ENCODE results near the gene CBX5.
A peak's percentile ranks its signal among the peaks of the same experiment; 100 is the strongest.

Gene CBX5

DNA sequence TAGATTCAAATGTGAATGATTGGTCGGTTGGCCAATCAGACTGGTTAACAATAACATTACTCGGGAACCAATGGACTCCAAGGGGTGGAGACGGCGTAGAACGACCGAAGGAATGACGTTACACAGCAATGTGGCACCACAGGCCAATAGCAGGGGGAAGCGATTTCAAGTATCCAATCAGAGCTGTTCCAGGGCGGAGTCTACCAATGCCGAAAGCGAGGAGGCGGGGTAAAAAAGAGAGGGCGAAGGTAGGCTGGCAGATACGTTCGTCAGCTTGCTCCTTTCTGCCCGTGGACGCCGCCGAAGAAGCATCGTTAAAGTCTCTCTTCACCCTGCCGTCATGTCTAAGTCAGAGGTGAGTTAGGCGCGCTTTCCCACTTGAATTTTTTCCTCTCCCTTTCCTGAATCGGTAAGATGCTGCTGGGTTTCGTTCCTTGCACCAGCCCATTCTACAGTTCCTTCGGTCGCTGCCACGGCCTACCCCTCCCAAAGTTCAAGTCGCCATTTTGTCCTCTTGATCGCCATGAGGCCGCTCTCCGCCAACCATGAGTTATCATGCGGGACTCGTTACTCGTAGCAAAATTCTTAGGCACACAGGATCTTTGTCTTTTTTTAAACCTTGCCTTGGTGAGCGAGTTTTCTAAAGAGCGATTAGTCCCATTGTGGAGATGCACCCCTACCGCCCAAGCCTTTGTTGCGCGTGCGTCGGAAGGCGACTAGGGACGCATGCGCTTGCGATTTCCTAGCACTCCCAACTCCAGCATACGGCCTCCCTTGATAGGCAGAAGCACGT lies 742 bp upstream of the CBX5 start, which contains the start of gene HNRNPA1:
TSS of gene HNRNPA1 (plus strand) at position 259 of the 793 bp plus-strand sequence. CDS start at position 341, 82 bp downstream.
- Histone ChIP-seq H3K9ac (ENCODE audit: low read length) (peak within 1 kb of the TSS; percentile 99), H3F3A (ENCODE audit: insufficient read depth, low read length) (0 out of 2 replicates have a peak, but pooled peaks cover 6% of the 10 kb centered on the region), H3K36me3 (ENCODE audit: insufficient read depth, low read length) (peaks cover 84% of the 10 kb centered on the region), H2AFZ (ENCODE audit: low read length) (no peak within 1 kb of the TSS), H3K4me1 (ENCODE audit: insufficient read depth, low read length, severe bottlenecking) (peaks cover 67% of the 10 kb centered on the region), H3K4me3 (ENCODE audit: low read depth, low read length, poor library complexity, severe bottlenecking) (peak within 1 kb of the TSS; percentile 85), H3K4me2 (ENCODE audit: low read length) (peak within 1 kb of the TSS; percentile 78), H3K9me3 (ENCODE audit: low read length) (no peaks in the 10 kb centered on the region), H3K27me3 (ENCODE audit: insufficient read depth, low read length) (no peaks in the 10 kb centered on the region), H3K27ac (ENCODE audit: low read depth, low read length, poor library complexity, severe bottlenecking) (peak within 1 kb of the TSS; percentile 93), H4K20me1 (ENCODE audit: insufficient read depth, low read length) (no peaks in the 10 kb centered on the region), H3K9me2 (ENCODE audit: low read depth, low read length) (no peaks in the 10 kb centered on the region), H3K79me2 (ENCODE audit: insufficient read depth, low read length) (peaks cover 51% of the 10 kb centered on the region)
- no peak for TF ChIP-seq EZH2 (IDR thresholded peaks at IDR 0.05; ENCODE audit: borderline replicate concordance, low read length)
- TF ChIP-seq, protein P1, sequence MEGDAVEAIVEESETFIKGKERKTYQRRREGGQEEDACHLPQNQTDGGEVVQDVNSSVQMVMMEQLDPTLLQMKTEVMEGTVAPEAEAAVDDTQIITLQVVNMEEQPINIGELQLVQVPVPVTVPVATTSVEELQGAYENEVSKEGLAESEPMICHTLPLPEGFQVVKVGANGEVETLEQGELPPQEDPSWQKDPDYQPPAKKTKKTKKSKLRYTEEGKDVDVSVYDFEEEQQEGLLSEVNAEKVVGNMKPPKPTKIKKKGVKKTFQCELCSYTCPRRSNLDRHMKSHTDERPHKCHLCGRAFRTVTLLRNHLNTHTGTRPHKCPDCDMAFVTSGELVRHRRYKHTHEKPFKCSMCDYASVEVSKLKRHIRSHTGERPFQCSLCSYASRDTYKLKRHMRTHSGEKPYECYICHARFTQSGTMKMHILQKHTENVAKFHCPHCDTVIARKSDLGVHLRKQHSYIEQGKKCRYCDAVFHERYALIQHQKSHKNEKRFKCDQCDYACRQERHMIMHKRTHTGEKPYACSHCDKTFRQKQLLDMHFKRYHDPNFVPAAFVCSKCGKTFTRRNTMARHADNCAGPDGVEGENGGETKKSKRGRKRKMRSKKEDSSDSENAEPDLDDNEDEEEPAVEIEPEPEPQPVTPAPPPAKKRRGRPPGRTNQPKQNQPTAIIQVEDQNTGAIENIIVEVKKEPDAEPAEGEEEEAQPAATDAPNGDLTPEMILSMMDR (IDR thresholded peaks at IDR 0.05; ENCODE audit: low read length), result no peak

DNA sequence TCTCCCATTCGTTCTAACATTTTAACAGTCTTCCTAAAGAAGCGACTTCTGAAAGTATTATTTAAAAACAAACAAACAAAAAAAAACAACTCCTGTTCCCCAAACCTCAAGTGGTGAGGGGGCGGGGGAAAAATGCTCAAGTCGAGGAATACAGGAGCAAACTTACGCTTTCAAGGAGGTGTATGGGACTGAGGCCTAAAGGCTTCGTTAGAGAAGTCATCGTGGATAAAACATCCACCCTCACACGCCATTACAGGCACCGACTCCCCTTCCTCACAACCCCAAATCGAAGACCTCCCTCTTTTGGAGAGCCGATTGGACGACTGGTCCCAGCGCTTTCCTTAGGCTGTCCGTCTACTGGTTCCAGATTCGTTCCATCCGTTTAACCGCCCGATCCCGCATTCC lies 693 bp downstream of the CBX5 start:
- peaks cover 51% of the 10 kb centered on the region for H3K79me2 ChIP-seq (ENCODE audit: insufficient read depth, low read length)
- H3K4me2 ChIP-seq (ENCODE audit: low read length), result peak overlapping the region; percentile 67
- no peaks in the 10 kb centered on the region for H3F3A ChIP-seq (ENCODE audit: insufficient read depth, low read length)
- H2AFZ ChIP-seq (ENCODE audit: low read length), result no peak overlapping the region
- H4K20me1 ChIP-seq (ENCODE audit: insufficient read depth, low read length), result no peaks in the 10 kb centered on the region
- H3K27me3 ChIP-seq (ENCODE audit: insufficient read depth, low read length), result no peaks in the 10 kb centered on the region
- H3K4me1 ChIP-seq (ENCODE audit: insufficient read depth, low read length, severe bottlenecking), result peaks cover 56% of the 10 kb centered on the region
- H3K36me3 ChIP-seq (ENCODE audit: insufficient read depth, low read length), result peaks cover 73% of the 10 kb centered on the region
- H3K9me2 ChIP-seq (ENCODE audit: low read depth, low read length), result no peaks in the 10 kb centered on the region
- peak overlapping the region; percentile 93 for H3K27ac ChIP-seq (ENCODE audit: low read depth, low read length, poor library complexity, severe bottlenecking)
- H3K9ac ChIP-seq (ENCODE audit: low read length), result peak overlapping the region; percentile 99
- peak overlapping the region; percentile 85 for H3K4me3 ChIP-seq (ENCODE audit: low read depth, low read length, poor library complexity, severe bottlenecking)
- TF ChIP-seq, protein P1 (IDR thresholded peaks at IDR 0.05; ENCODE audit: low read length), result no peak
- no peak for TF ChIP-seq EZH2 (IDR thresholded peaks at IDR 0.05; ENCODE audit: borderline replicate concordance, low read length)
- no peaks in the 10 kb centered on the region for H3K9me3 ChIP-seq (ENCODE audit: low read length)

DNA sequence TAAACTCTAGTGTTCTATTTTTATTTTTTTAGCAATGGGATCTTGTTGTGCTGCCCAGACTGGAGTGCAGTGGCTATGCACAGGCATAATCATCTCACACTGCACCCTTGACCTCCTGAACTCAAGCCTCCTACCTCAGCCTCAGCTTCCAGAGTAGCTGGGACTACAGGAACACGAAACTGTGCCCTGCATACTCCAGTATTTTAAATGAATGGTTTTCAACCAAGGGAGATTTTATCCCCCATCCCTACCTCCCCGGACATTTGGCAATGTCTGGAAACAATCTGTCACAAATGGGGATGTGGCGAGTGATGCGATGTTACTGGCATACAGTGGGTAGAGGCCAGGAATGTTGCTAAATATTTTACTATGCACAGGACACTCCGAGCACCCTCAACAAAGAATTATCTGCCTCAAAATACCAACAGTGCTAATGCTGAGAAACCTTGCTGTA lies 2.1 kb downstream of the CBX5 start:
- H3F3A ChIP-seq (ENCODE audit: insufficient read depth, low read length), result no peaks in the 10 kb centered on the region
- H3K9ac ChIP-seq (ENCODE audit: low read length), result peak overlapping the region; percentile 99
- H3K9me2 ChIP-seq (ENCODE audit: low read depth, low read length), result no peaks in the 10 kb centered on the region
- H3K36me3 ChIP-seq (ENCODE audit: insufficient read depth, low read length), result peaks cover 73% of the 10 kb centered on the region
- H2AFZ ChIP-seq (ENCODE audit: low read length), result no peak overlapping the region
- no peaks in the 10 kb centered on the region for H3K9me3 ChIP-seq (ENCODE audit: low read length)
- H4K20me1 ChIP-seq (ENCODE audit: insufficient read depth, low read length), result no peaks in the 10 kb centered on the region
- H3K79me2 ChIP-seq (ENCODE audit: insufficient read depth, low read length), result peaks cover 59% of the 10 kb centered on the region
- H3K4me1 ChIP-seq (ENCODE audit: insufficient read depth, low read length, severe bottlenecking), result peaks cover 42% of the 10 kb centered on the region
- H3K27me3 ChIP-seq (ENCODE audit: insufficient read depth, low read length), result no peaks in the 10 kb centered on the region
- peak overlapping the region; percentile 85 for H3K4me3 ChIP-seq (ENCODE audit: low read depth, low read length, poor library complexity, severe bottlenecking)
- H3K27ac ChIP-seq (ENCODE audit: low read depth, low read length, poor library complexity, severe bottlenecking), result peak overlapping the region; percentile 3
- TF ChIP-seq, protein P1 (IDR thresholded peaks at IDR 0.05; ENCODE audit: low read length), result no peak
- TF ChIP-seq EZH2 (IDR thresholded peaks at IDR 0.05; ENCODE audit: borderline replicate concordance, low read length), result no peak
- peak overlapping the region; percentile 67 for H3K4me2 ChIP-seq (ENCODE audit: low read length)
